ENCODE results near the gene CTNNBL1. TPM values are rescaled to one million over a fixed set of nuclear protein-coding genes. Genes with fewer than 3 reads are reported as not detected.

The CTNNBL1 gene
- total RNA-seq, 4 donors from 2014 or later, result 11.5 to 57.2 (median 35.2) TPM

DNA sequence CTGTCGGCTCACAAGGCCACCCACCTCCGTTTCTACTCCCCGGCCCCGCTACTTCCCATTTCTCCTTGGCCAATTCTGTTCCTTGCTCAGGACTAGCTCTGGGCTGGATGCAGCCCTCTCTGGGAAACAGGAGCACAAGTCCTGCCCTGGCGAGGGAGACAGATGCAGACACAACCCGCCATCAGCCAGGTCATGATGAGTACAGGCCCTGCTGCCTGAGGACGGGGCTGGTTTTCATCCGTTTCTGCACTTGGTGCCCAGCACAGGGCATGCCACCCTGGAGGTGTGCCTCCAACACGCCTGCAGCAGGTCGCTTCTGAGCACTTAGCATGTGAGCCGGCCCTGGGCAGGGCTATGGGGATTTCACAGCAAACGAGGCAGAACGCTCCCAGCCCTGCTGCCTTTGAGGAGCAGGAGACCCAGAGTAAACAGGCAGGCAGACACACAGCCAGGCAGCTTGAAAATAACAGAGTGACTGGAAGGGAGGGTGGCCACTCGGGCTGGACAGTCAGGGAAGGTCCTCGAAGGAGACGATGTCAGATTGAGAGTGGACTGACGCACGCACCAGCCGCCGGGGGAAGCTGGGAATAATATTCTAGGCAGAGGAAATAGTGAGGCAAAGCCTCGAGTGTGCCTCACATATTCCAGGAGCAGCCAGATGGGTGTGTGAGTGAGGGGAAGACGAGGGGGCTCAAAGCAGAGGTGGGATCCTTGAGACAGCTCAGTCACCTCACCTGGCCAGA, 187.9 kb downstream of the CTNNBL1 start:
- no peaks in the 10 kb centered on the region for H3K4me1 ChIP-seq
- H3K36me3 ChIP-seq, result no peaks in the 10 kb centered on the region
- TF ChIP-seq POLR2A (IDR thresholded peaks at IDR 0.05), result no peak
- TF ChIP-seq, protein P1, sequence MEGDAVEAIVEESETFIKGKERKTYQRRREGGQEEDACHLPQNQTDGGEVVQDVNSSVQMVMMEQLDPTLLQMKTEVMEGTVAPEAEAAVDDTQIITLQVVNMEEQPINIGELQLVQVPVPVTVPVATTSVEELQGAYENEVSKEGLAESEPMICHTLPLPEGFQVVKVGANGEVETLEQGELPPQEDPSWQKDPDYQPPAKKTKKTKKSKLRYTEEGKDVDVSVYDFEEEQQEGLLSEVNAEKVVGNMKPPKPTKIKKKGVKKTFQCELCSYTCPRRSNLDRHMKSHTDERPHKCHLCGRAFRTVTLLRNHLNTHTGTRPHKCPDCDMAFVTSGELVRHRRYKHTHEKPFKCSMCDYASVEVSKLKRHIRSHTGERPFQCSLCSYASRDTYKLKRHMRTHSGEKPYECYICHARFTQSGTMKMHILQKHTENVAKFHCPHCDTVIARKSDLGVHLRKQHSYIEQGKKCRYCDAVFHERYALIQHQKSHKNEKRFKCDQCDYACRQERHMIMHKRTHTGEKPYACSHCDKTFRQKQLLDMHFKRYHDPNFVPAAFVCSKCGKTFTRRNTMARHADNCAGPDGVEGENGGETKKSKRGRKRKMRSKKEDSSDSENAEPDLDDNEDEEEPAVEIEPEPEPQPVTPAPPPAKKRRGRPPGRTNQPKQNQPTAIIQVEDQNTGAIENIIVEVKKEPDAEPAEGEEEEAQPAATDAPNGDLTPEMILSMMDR (IDR thresholded peaks at IDR 0.05), result no peak
- H3K27ac ChIP-seq, result no peak overlapping the region
- DNase-seq, result no peak
- no peaks in the 10 kb centered on the region for H3K27me3 ChIP-seq
- H3K4me3 ChIP-seq, result no peak overlapping the region
- no peaks in the 10 kb centered on the region for H3K9me3 ChIP-seq
- intact Hi-C loops (cut with DNase I; ENCODE audit: low total_unique reads), result no loop called here

DNA sequence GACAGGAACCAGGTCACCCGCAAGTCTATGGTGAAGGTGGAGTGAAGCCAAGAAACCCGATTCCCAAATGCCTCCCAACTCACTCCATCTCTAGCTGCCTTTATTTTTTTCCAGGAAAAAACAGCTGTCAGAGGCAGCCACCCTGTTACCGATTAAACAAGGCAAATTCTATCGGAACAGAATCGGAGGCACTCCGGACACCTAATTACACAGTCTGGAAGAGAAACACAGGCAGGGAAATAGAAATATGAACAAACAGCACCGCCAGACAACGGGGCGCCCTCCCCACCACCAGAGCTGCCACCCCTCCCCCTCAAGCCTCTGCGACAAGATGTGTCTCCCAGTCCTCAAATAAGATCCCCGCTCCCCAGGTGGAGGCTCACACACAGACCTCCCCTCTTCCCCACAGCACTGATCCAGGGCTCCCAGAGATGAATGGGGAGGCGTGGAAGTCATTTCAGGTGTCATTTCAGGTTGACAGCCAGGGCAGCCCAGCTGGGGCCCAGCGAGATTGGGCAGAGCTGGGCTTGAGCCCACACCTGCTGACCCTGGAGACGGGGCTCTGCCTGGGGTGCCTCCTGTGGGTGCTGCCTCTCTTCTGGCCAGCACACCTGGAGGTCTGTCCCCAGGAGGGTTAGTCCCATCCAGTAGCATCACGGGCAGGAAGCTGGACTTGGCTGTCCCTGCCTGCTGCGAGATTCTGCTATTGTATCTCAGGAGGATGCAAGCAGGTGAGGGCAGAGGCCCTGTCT, 189.3 kb downstream of the CTNNBL1 start:
- no peak overlapping the region for H3K4me3 ChIP-seq
- intact Hi-C loops (cut with DNase I; ENCODE audit: low total_unique reads), result no loop called here
- no peaks in the 10 kb centered on the region for H3K9me3 ChIP-seq
- H3K36me3 ChIP-seq, result no peaks in the 10 kb centered on the region
- no peak overlapping the region for H3K27ac ChIP-seq
- DNase-seq, result no peak
- no peak for TF ChIP-seq POLR2A (IDR thresholded peaks at IDR 0.05)
- TF ChIP-seq, protein P1 (IDR thresholded peaks at IDR 0.05), result no peak
- H3K27me3 ChIP-seq, result no peaks in the 10 kb centered on the region
- H3K4me1 ChIP-seq, result no peaks in the 10 kb centered on the region

DNA sequence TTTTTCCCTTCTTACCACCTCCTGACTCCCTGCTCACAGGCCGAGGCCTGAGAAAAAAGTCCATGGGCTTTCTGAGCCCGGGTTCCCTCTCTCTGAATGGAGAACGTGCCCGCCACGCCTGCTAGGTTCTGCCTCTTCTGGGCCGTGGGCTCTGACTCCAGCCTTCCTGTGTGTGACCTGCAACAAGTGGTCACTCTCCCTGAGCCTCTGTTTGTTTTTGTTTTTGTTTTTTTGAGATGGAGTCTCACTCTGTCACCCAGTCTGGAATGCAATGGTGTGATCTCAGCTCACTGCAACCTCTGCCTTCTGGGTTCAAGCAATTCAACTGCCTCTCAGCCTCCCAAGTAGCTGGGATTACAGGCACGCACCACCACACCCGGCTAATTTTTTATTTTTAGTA, 191.2 kb downstream of the CTNNBL1 start:
- intact Hi-C loops (cut with DNase I; ENCODE audit: low total_unique reads), result no loop called here
- no peak for DNase-seq
- H3K36me3 ChIP-seq, result no peaks in the 10 kb centered on the region
- no peaks in the 10 kb centered on the region for H3K27me3 ChIP-seq
- no peak overlapping the region for H3K27ac ChIP-seq
- H3K4me1 ChIP-seq, result no peaks in the 10 kb centered on the region
- TF ChIP-seq, protein P1 (IDR thresholded peaks at IDR 0.05), result no peak
- TF ChIP-seq POLR2A (IDR thresholded peaks at IDR 0.05), result no peak
- no peak overlapping the region for H3K4me3 ChIP-seq
- no peaks in the 10 kb centered on the region for H3K9me3 ChIP-seq

DNA sequence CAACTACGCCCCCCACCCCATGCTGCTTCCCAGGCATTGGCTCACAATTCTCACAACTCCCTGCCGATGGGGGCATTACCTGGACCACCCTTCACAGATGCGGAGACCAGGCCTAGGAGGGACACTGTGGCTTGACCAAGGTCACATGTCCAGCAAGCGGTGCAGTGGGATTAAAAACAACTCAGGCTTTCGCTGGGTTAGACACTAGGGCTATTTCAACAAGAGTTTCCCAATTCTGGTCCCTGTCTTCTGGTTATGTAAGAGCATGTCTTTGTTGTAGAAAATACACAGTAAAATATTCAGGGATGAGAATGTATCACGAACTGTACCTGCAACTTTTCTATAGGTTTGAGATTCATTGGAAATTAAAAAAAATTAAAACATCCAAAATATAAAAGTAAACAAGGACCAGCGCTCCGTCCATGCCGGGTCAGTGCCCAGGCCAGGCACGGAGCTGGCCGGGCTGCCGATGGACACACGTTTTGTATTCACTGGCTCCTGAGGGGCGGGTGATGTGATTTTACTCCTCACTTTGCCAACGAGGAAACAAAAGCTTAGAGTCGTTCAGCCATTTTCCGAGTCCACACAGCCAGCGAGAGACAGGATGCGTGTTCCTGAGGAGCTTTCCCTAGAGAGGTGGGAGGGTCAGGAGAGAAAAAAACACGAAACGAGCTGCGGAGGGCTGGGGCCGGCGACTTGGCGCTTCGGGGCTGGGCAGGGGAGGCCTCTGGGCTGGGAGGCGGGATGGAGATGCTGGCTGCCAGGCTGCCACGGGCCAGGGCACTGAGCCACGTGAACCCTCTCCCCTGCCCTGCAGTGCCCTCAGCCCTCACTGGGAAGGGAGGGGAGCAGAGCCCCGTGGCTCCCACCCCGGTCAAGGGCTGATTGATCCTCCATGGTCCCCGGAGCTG, 192.0 kb downstream of the CTNNBL1 start:
- intact Hi-C loops (cut with DNase I; ENCODE audit: low total_unique reads), result no loop called here
- H3K4me3 ChIP-seq, result no peak overlapping the region

More for the DNA sequence above, 192.0 kb downstream of the CTNNBL1 start:
- no peaks in the 10 kb centered on the region for H3K9me3 ChIP-seq
- DNase-seq, result no peak
- H3K4me1 ChIP-seq, result no peaks in the 10 kb centered on the region
- H3K27ac ChIP-seq, result no peak overlapping the region
- H3K36me3 ChIP-seq, result no peaks in the 10 kb centered on the region
- TF ChIP-seq, protein P1 (IDR thresholded peaks at IDR 0.05), result no peak
- TF ChIP-seq POLR2A (IDR thresholded peaks at IDR 0.05), result no peak
- H3K27me3 ChIP-seq, result no peaks in the 10 kb centered on the region

Data from uterus (tissue), 4 donors.